ENCODE measurements around the gene PPME1.

DNA sequence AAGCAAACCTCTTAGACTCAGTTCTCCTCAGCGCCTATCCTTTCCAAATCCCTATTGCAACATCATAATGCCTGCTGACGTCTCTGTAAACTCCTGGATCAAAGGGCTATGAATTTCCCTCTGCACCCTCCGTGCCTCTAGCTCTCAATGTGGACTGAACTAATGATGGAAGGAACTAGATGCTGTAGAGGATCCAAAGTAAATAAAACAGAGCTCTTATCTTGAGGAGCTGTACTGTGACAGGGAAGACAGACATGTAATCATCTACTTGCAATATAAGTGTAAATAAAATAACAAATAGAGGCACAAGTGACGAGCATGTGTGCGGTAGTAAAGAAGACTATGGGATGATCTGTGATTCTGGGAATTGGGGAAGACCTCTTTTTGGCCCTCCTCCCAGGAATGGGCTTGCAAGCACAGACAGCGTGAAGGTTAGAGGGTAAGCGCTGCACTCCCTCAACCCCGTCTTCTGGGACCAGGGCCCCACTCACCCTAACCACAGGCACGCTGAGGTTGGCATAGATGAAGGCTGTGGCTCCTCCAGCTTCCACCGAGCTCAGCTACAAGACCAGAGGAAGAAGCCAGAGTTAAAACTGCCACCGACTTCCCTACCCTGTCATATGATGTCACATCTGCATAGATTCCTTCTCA, 98.2 kb downstream of the PPME1 start:
- TF ChIP-seq CTCF (IDR thresholded peaks at IDR 0.05) (no peak), ZFX (IDR thresholded peaks at IDR 0.05; ENCODE audit: borderline replicate concordance) (no peak)
